ENCODE results near the gene QSOX2.

DNA sequence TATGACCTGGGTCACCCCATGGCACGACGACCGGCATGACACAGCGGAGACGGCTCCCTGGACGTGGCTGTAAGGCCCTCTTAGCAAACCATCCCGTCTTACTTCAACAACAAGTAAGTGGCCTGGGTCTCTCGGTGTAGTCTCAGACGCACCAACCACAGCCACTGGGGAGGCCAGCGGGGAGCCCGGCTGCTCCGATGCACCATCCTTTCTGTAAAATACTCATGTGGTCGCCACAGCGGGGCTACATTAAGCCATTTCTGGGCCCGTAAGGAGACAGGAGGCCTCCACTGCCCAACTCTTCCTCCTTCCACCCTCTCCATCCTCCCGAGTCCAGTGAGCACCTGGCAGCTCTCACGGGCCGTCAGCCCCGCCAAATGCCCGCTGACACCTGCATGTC, 4.7 kb downstream of the QSOX2 start:
- TF ChIP-seq, protein P1, sequence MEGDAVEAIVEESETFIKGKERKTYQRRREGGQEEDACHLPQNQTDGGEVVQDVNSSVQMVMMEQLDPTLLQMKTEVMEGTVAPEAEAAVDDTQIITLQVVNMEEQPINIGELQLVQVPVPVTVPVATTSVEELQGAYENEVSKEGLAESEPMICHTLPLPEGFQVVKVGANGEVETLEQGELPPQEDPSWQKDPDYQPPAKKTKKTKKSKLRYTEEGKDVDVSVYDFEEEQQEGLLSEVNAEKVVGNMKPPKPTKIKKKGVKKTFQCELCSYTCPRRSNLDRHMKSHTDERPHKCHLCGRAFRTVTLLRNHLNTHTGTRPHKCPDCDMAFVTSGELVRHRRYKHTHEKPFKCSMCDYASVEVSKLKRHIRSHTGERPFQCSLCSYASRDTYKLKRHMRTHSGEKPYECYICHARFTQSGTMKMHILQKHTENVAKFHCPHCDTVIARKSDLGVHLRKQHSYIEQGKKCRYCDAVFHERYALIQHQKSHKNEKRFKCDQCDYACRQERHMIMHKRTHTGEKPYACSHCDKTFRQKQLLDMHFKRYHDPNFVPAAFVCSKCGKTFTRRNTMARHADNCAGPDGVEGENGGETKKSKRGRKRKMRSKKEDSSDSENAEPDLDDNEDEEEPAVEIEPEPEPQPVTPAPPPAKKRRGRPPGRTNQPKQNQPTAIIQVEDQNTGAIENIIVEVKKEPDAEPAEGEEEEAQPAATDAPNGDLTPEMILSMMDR (IDR thresholded peaks at IDR 0.05 in 8 of 11, conservative IDR thresholded peaks at IDR 0.05 in 3 of 11): no peak
- no peak for TF ChIP-seq POLR2A (IDR thresholded peaks at IDR 0.05)
- TF ChIP-seq POLR2AphosphoS5 (IDR thresholded peaks at IDR 0.05): no peak
